ENCODE results near the gene RGS6. TPM values are rescaled to one million over a fixed set of nuclear protein-coding genes. Genes with fewer than 3 reads are reported as not detected.

The RGS6 gene
- total and polyA plus RNA-seq, 2 of the 4 experiments (the other 2 are of a cell fraction), result not detected

- Histone ChIP-seq H3K23ac (ENCODE audit: low read depth, low read length) (no peak overlapping the region), H4K91ac (ENCODE audit: insufficient read depth, low read depth, low read length) (no peak overlapping the region), H3K79me1 (ENCODE audit: low read depth in 1 of 2, low read length in 2 of 2) (no peaks in the 10 kb centered on the region), H2BK5ac (ENCODE audit: low read depth, low read length, poor library complexity, severe bottlenecking) (no peak overlapping the region), H4K20me1 (ENCODE audit: insufficient read depth, low read length) (no peaks in the 10 kb centered on the region), H3K4me3 (ENCODE audit: insufficient read depth, low read depth, low read length) (no peak overlapping the region), H2AK5ac (ENCODE audit: low read depth, low read length) (no peak overlapping the region), H3K9me1 (ENCODE audit: insufficient read depth, low read length) (no peaks in the 10 kb centered on the region), H4K8ac (ENCODE audit: low read depth in 2 of 2, low read length in 2 of 2) (no peak overlapping the region), H2BK15ac (ENCODE audit: low read depth, low read length) (no peak overlapping the region), H3K27me3 (ENCODE audit: control insufficient read depth, insufficient read depth, low read length) (no peaks in the 10 kb centered on the region), H3K14ac (replicated peaks; ENCODE audit: low read depth, low read length) (no peak overlapping the region), H3K9me3 (ENCODE audit: control insufficient read depth, insufficient read depth, low read length) (no peaks in the 10 kb centered on the region), H3K9ac (ENCODE audit: low read depth, low read length) (no peak overlapping the region), H3K56ac (ENCODE audit: extremely low read depth, insufficient read depth, low read length) (no peak overlapping the region), H3K27ac (ENCODE audit: insufficient read depth, low read length) (no peak overlapping the region), H2BK120ac (ENCODE audit: low read depth, low read length) (no peak overlapping the region), H2AFZ (replicated peaks; ENCODE audit: low read length, poor library complexity) (no peak overlapping the region), H2AK9ac (replicated peaks; ENCODE audit: low read depth, low read length, poor library complexity) (no peak overlapping the region), H3K36me3 (ENCODE audit: control insufficient read depth, insufficient read depth, low read length) (no peaks in the 10 kb centered on the region), H4K5ac (ENCODE audit: low read depth, low read length) (no peak overlapping the region), H2BK20ac (ENCODE audit: low read depth, low read length) (no peak overlapping the region), H3K4ac (ENCODE audit: low read depth, low read length) (no peak overlapping the region), H3K4me1 (ENCODE audit: control insufficient read depth, insufficient read depth, low read length) (no peaks in the 10 kb centered on the region), H3K4me2 (ENCODE audit: low read depth, low read length) (no peak overlapping the region), H3K18ac (ENCODE audit: low read depth, low read length) (no peak overlapping the region)
- intact Hi-C loops (cut with micrococcal nuclease) (no loop called here), in situ Hi-C loops (cut with MboI; ENCODE audit: low sequenced_read_pairs) (no loop called here), dilution Hi-C loops (cut with HindIII; ENCODE audit: low sequenced_read_pairs, unreplicated experiment) (no loop called here)
- whole genome bisulfite sequencing, 2 experiments (ENCODE audit: extremely low coverage in 2 of 2, insufficient read length in 1 of 2), result no CpG with 5 or more reads among the region's 1 CpG
- ATAC-seq (ENCODE audit: low read depth), result no peak
- CTCF ChIA-PET, result no interaction called here
- no peak for DNase-seq
- BruUV-seq (replicated peaks), result no TSS peak
- TF ChIP-seq RFX5 (IDR thresholded peaks at IDR 0.05; ENCODE audit: low read depth, low read length) (no peak), NFE2L2 (IDR thresholded peaks at IDR 0.05; ENCODE audit: low read depth, low read length) (no peak), CHD1 (IDR thresholded peaks at IDR 0.05; ENCODE audit: low read depth, low read length) (no peak), ELK1 (IDR thresholded peaks at IDR 0.05; ENCODE audit: borderline replicate concordance, low read depth, low read length) (no peak), MAZ (IDR thresholded peaks at IDR 0.05; ENCODE audit: borderline replicate concordance, low read depth, low read length) (no peak), MXI1 (IDR thresholded peaks at IDR 0.05; ENCODE audit: borderline replicate concordance, low read depth, low read length) (no peak), RAD21 (IDR thresholded peaks at IDR 0.05; ENCODE audit: low read length) (no peak), RCOR1 (IDR thresholded peaks at IDR 0.05; ENCODE audit: insufficient replicate concordance, low read length) (no peak), BHLHE40 (IDR thresholded peaks at IDR 0.05; ENCODE audit: low read depth, low read length) (no peak), POLR2A (IDR thresholded peaks at IDR 0.05; ENCODE audit: low read depth, low read length) (no peak), CTCF (conservative IDR thresholded peaks at IDR 0.05; ENCODE audit: low read depth, low read length) (no peak), FOS (IDR thresholded peaks at IDR 0.05; ENCODE audit: low read depth, low read length) (no peak), CEBPB (IDR thresholded peaks at IDR 0.05; ENCODE audit: low read depth, low read length) (no peak), SMC3 (IDR thresholded peaks at IDR 0.05; ENCODE audit: low read depth, low read length) (no peak), MAFK (IDR thresholded peaks at IDR 0.05; ENCODE audit: low read depth, low read length) (no peak), USF2 (IDR thresholded peaks at IDR 0.05; ENCODE audit: low read depth, low read length) (no peak)
- POLR2A ChIA-PET (ENCODE audit: unreplicated experiment), result interaction anchor here (0.6 kb wide), 1 partner anchor 65 kb away, joined by 3 read pairs; no protein-coding TSS in a partner anchor
Measured at GRCh38 chr14:72060917-72061316, 128.7 kb downstream of the RGS6 start.
